Measurements from ENCODE around the gene FSTL4. TPM values are rescaled to one million over a fixed set of nuclear protein-coding genes. Genes with fewer than 3 reads are reported as not detected.

FSTL4 gene
- total and polyA plus RNA-seq, 2 experiments from 2014 or later, result 0.47 to 0.74 TPM

DNA sequence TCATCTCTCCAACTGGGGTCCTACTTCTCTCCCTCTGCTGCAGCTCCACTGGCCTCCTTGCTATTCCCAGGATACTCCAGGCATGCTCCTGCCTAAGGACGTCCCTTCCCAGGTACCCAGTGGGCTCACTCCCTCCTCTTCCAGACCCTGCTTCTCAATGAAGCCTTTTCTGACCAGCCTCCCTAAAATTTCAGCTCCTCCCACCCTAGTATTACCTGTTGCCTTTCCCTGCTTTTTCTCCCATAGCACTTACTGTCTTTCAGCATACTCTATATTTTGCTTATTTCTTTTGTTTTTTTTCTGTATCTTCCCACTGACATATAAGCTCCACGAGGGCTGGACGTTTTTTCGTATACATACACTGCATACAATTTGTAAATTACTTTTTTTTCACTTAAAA is 26.1 kb upstream of the FSTL4 start:
- TF ChIP-seq EZH2phosphoT487 (IDR thresholded peaks at IDR 0.05; ENCODE audit: low read depth, severe bottlenecking, unreplicated experiment) (no peak), EZH2 (IDR thresholded peaks at IDR 0.05; ENCODE audit: borderline replicate concordance) (no peak)
- TF ChIP-seq, protein P1, sequence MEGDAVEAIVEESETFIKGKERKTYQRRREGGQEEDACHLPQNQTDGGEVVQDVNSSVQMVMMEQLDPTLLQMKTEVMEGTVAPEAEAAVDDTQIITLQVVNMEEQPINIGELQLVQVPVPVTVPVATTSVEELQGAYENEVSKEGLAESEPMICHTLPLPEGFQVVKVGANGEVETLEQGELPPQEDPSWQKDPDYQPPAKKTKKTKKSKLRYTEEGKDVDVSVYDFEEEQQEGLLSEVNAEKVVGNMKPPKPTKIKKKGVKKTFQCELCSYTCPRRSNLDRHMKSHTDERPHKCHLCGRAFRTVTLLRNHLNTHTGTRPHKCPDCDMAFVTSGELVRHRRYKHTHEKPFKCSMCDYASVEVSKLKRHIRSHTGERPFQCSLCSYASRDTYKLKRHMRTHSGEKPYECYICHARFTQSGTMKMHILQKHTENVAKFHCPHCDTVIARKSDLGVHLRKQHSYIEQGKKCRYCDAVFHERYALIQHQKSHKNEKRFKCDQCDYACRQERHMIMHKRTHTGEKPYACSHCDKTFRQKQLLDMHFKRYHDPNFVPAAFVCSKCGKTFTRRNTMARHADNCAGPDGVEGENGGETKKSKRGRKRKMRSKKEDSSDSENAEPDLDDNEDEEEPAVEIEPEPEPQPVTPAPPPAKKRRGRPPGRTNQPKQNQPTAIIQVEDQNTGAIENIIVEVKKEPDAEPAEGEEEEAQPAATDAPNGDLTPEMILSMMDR (IDR thresholded peaks at IDR 0.05; ENCODE audit: poor library complexity), result no peak
- WGBS (ENCODE audit: low lambda C conversion rate, missing lambda C conversion rate), result 55% methylated on average over 4 of the region's 4 CpGs
- Histone ChIP-seq H3K4me3 (no peak overlapping the region), H3K9me3 (ENCODE audit: low read depth) (no peaks in the 10 kb centered on the region), H3K79me2 (no peaks in the 10 kb centered on the region), H3K4me1 (ENCODE audit: insufficient read depth) (no peaks in the 10 kb centered on the region), H3K27me3 (peaks cover 13% of the 10 kb centered on the region), H3K36me3 (replicated peaks; ENCODE audit: insufficient read depth, low read depth) (no peaks in the 10 kb centered on the region), H3K4me2 (no peak overlapping the region), H3K9me2 (replicated peaks; ENCODE audit: insufficient read depth) (no peaks in the 10 kb centered on the region), H2AFZ (no peak overlapping the region), H4K20me1 (ENCODE audit: insufficient read depth, poor library complexity, severe bottlenecking) (no peaks in the 10 kb centered on the region), H3K27ac (no peak overlapping the region)
- DNase-seq (ENCODE audit: low spot score), result no peak

DNA sequence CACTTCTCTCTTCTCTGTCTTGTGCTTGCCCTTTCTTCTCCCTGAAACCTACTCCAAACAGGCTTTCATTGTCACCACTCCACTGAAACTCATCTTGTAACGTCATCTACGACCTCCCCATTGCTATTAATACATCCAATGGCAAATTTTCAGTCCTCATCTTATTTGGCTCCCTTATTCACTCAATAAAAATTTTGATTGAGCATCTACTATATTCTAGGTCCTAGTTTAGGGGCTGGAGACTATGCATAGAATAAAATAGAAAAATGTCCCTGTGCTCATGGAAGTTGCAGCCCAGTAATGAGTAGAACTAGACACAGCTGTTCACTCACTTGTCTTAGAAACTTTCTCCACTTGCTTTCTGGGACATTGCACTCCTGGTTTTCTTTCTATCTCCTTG is 24.9 kb upstream of the FSTL4 start:
- no peak for DNase-seq (ENCODE audit: low spot score)
- H3K4me2 ChIP-seq, result no peak overlapping the region
- H2AFZ ChIP-seq, result no peak overlapping the region
- TF ChIP-seq EZH2phosphoT487 (IDR thresholded peaks at IDR 0.05; ENCODE audit: low read depth, severe bottlenecking, unreplicated experiment), result no peak
- no peak for TF ChIP-seq EZH2 (IDR thresholded peaks at IDR 0.05; ENCODE audit: borderline replicate concordance)
- TF ChIP-seq, protein P1 (IDR thresholded peaks at IDR 0.05; ENCODE audit: poor library complexity), result no peak
- H3K9me2 ChIP-seq (replicated peaks; ENCODE audit: insufficient read depth), result no peaks in the 10 kb centered on the region
- no peaks in the 10 kb centered on the region for H3K36me3 ChIP-seq (replicated peaks; ENCODE audit: insufficient read depth, low read depth)
- H3K9me3 ChIP-seq (ENCODE audit: low read depth), result no peaks in the 10 kb centered on the region
- no peak overlapping the region for H3K4me3 ChIP-seq
- peaks cover 9% of the 10 kb centered on the region for H3K27me3 ChIP-seq
- no peaks in the 10 kb centered on the region for H3K4me1 ChIP-seq (ENCODE audit: insufficient read depth)
- 82% methylated on average over 2 of the region's 2 CpGs for WGBS (ENCODE audit: low lambda C conversion rate, missing lambda C conversion rate)
- no peak overlapping the region for H3K27ac ChIP-seq
- H4K20me1 ChIP-seq (ENCODE audit: insufficient read depth, poor library complexity, severe bottlenecking), result no peaks in the 10 kb centered on the region
- no peaks in the 10 kb centered on the region for H3K79me2 ChIP-seq

DNA sequence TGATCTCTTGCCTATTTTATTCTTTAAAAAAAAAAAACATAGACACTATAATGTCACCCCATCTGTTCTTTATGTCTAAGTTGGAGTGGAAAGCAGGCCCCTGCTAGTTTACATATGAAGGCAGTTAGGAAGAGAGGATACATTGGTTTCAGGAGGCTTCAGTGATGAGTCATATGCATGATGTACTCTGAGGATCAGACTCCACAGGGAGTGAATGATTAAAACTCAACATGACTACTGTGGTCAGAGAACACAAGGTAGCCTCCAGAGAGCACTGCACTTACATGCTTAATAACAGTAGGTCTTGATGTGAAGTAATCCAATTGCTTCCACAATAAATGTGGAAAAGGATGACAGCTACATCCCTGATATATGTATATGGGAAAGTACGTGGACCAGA is 22.7 kb upstream of the FSTL4 start:
- peak; percentile 47 for DNase-seq (ENCODE audit: low spot score)
- Histone ChIP-seq H3K4me3 (no peak overlapping the region), H3K27ac (no peak overlapping the region), H3K4me1 (ENCODE audit: insufficient read depth) (no peaks in the 10 kb centered on the region), H3K36me3 (replicated peaks; ENCODE audit: insufficient read depth, low read depth) (no peaks in the 10 kb centered on the region), H4K20me1 (ENCODE audit: insufficient read depth, poor library complexity, severe bottlenecking) (no peaks in the 10 kb centered on the region), H3K9me2 (replicated peaks; ENCODE audit: insufficient read depth) (no peaks in the 10 kb centered on the region), H3K79me2 (no peaks in the 10 kb centered on the region), H3K27me3 (no peaks in the 10 kb centered on the region), H2AFZ (no peak overlapping the region), H3K4me2 (no peak overlapping the region), H3K9me3 (ENCODE audit: low read depth) (no peaks in the 10 kb centered on the region)
- TF ChIP-seq EZH2phosphoT487 (IDR thresholded peaks at IDR 0.05; ENCODE audit: low read depth, severe bottlenecking, unreplicated experiment), result no peak
- no peak for TF ChIP-seq EZH2 (IDR thresholded peaks at IDR 0.05; ENCODE audit: borderline replicate concordance)
- TF ChIP-seq, protein P1 (IDR thresholded peaks at IDR 0.05; ENCODE audit: poor library complexity), result no peak
- 56% methylated on average over 1 of the region's 1 CpG for WGBS (ENCODE audit: low lambda C conversion rate, missing lambda C conversion rate)

DNA sequence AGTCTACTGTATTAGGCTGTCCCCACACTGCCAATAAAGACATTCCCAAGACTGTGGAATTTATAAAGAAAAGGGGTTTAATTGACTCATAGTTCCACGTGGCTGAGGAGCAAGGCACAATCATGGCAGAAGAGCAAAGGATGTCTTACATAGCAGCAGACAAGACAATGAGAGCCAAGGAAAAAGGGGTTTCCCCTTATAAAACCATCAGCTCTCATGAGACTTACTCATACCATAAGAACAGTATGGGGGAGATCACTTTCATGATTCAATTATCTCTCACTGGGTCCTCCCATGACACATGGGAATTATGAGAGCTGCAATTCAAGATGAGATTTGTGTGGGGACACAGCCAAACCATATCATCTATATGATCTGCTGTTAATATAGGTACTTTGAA is 14.8 kb upstream of the FSTL4 start:
- H3K4me1 ChIP-seq (ENCODE audit: insufficient read depth), result no peaks in the 10 kb centered on the region
- no peak overlapping the region for H3K4me3 ChIP-seq
- H2AFZ ChIP-seq, result no peak overlapping the region
- H3K9me3 ChIP-seq (ENCODE audit: low read depth), result no peaks in the 10 kb centered on the region
- TF ChIP-seq EZH2 (IDR thresholded peaks at IDR 0.05; ENCODE audit: borderline replicate concordance) (no peak), EZH2phosphoT487 (IDR thresholded peaks at IDR 0.05; ENCODE audit: low read depth, severe bottlenecking, unreplicated experiment) (no peak)
- TF ChIP-seq, protein P1 (IDR thresholded peaks at IDR 0.05; ENCODE audit: poor library complexity), result no peak
- H3K27me3 ChIP-seq, result peaks cover 2% of the 10 kb centered on the region
- H3K36me3 ChIP-seq (replicated peaks; ENCODE audit: insufficient read depth, low read depth), result no peaks in the 10 kb centered on the region
- H3K79me2 ChIP-seq, result no peaks in the 10 kb centered on the region
- WGBS (ENCODE audit: low lambda C conversion rate, missing lambda C conversion rate), result 58% methylated on average over 1 of the region's 1 CpG
- no peaks in the 10 kb centered on the region for H4K20me1 ChIP-seq (ENCODE audit: insufficient read depth, poor library complexity, severe bottlenecking)
- no peak overlapping the region for H3K27ac ChIP-seq
- no peak overlapping the region for H3K4me2 ChIP-seq
- H3K9me2 ChIP-seq (replicated peaks; ENCODE audit: insufficient read depth), result no peaks in the 10 kb centered on the region
- DNase-seq (ENCODE audit: low spot score), result no peak
